ENCODE results near the gene PRSS38.
A peak's percentile ranks its signal among the peaks of the same experiment; 100 is the strongest.

PRSS38 gene

DNA sequence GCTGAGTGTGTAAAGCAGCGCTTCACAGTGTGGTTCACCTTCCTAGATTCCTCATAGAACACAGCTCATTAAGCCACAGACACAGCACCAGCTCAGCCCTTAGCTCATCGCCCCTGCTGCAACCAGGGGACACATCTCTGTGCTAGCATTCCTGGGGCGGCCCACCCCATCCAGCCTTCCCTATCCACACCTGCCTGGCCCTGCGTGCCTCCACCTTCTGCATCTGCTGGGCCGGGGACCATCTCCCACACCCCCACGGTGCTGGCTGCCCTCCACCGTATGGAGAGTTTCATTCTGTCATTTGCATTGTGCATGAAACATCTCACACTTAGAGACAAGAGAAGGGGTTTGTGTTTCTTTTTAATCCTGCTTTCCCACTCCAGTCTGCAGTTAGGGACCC lies 35.8 kb upstream of the PRSS38 start:
- DNase-seq = no peak

GRCh38 chr1:227780101-227781044 lies 35.1 kb upstream of the PRSS38 start:
- no peak for DNase-seq

DNA sequence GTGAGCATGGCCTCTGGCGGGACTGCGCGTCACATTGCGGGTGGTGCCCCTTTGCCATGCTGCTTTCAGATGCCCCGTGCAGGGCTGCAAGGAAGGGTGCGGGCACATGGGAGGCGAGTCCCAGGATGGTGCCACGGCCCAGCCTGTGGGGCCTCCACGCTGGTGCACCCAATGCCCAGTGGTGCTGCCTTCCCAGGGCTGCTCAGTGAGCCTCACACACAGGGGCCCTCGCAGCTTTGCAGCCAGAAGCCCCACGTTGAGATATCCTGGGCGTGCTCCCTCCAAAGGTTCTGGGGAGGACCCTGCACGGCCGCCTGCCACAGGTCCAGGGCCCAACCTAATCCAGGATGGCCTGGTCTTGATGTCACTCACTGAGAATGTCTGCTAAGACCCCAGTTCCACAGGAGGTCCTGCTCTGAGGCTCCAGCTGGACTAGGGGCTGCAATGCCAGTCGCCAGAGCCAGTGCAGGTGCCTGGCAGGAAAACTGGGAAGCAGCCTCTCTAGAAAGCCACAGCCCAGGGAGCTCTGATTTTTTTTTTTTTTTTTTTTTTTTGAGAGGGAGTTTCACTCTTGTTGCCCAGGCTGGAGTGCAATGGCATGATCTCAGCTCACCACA lies 34.1 kb upstream of the PRSS38 start:
- DNase-seq = no peak

GRCh38 chr1:227782226-227782625 lies 33.2 kb upstream of the PRSS38 start:
- DNase-seq = no peak

GRCh38 chr1:227785094-227785804 lies 30.2 kb upstream of the PRSS38 start:
- no peak for DNase-seq

- no peak for DNase-seq
Measured at GRCh38 chr1:227785805-227786671, 29.4 kb upstream of the PRSS38 start.

DNA sequence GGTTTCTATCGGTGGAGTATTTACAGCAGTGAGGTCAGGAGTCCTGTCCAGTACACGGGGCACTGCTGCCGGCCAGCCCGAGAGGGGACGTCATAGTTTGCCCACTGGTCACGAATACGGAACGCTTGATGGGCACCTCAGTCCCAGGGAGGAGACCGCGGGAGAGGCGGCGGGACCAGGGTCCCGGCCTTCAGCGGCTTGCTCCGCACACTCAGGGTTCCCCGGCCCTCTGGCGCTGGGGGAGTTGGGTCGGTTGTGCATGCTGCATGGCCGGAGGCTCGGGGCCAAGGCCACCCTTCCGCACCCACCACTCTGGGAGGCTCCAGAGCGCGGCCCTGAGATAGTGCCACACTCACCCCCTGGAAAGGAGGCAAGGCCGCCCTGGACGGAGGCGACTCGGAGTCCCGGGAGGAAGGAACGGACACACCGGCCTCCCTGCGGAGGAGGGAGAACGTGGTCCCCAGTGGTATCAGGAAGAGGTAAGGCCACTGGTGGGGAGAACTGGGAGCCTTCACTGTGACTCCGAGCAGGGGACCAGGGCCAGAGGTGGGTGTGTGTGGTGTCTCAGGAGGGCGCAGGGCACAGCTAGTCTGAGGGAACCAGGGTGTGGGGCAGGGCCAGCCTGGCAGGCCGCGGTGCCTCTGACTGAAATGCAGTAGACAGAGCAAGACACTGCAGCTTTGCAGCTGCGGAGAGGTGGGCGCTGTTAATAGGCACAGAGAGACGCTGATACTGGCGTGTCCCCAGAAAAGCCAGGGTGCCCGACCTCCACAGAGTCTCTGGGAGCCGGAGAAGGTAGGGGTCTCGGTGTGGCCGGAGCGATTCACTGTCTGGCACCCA lies 28.6 kb upstream of the PRSS38 start:
- DNase-seq = no peak

GRCh38 chr1:227787513-227788270 lies 27.8 kb upstream of the PRSS38 start:
- DNase-seq = peak; percentile 93

DNA sequence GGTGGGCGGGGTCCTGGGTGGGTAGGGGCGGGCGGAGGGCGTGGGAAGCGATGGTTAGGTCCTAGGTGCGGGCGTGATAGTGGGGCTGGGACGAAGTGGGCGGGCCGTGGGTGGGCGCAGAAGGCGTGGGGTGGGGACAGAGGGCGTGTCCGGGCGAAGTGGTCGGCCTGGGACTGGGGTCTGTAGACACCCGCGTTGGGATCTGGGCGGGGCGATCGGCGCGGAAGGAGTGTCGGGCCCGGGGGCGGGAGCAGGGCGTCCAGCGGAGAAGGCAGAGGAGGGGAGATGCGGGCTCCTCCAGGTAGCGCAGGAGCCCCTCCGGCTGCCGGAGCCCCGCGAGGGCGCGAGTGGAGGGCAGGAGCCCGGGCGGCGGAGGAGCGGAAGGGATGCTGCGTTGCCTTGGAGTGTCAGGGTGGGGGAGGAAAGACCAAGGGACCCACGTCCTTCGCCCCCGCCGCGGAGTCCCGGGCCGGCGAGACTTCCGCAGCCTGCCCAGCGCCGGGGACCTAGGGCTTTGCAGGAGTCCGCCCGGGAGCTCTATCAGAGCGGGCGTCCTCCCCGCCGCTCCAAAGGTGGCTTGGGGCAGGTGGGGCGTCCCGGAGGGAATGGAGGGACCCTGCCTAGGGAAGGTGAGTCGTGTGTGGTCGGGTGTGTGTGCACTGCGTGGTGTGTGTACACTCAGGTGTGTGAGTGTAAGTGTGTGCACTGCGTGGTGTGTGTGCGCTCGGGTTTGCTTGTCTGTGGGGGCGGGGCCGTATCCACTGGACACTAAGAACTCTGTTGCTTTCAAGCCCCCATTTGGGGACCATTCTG lies 27.0 kb upstream of the PRSS38 start:
- DNase-seq = no peak

DNA sequence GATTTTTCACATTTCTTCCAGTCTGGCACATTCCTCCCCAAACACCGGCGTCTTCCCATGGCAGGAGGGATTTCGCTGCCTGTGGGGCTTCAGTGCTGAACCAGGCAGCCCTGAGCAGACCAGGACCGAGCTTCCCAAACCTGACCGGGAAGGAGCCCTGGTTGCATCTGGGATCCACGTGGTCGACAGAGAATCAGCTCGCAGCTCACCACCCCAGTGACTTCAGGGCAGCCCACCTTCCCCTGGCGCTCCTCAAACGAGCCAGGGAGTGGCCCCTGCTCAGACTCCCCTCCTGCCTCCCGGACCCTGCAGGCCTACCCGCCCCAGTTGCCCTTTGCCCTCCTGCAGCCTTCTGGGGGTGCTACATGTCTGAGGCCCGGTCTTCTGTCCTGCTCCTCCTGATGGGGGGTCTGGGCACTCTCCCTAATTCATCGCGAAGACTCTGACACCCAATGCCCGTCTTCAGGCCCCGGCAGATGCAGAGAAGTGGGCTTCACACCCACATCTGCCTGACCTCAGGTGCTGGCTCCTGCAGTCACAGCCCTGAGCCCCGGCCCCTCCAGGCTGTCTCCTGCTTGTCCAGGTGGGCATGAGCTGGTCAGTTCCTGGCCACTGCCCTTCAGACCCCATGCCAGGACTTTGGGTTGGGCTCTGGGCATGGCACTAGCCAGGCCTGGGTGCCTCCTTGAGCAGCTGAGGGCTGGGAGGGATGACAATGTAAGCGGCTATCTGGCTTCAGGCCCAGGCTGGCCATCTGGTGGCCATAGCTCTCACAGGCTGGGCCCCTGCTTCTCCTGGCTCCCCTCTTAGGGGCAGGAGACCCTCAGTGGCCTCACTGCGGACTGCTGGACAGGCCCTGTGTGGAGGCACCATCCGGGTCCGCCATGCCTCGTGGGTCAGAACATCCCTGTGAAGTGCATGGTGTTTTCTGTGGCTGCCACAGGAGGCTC lies 26.1 kb upstream of the PRSS38 start:
- DNase-seq = no peak

GRCh38 chr1:227790034-227790400 lies 25.5 kb upstream of the PRSS38 start:
- DNase-seq = no peak

DNA sequence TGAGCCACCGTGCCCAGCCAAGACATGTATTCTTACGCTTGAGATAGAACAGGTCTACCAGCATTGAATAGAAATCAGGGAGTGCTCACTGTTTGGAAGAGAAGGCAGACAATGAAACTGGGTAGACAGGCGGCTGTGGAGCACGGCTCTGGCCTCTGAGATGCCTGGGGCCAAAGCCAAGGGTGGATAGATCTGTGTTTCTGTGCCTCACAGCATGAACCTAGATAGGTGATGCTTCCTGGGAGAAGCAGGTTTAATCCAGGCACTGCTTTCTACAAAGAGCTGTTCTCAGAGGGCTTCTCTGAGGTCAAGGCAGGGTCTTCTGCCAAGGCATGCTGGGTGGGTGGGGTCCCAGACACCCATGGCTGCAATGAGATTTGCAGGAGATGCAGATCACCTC lies 24.6 kb upstream of the PRSS38 start:
- no peak for DNase-seq

DNA sequence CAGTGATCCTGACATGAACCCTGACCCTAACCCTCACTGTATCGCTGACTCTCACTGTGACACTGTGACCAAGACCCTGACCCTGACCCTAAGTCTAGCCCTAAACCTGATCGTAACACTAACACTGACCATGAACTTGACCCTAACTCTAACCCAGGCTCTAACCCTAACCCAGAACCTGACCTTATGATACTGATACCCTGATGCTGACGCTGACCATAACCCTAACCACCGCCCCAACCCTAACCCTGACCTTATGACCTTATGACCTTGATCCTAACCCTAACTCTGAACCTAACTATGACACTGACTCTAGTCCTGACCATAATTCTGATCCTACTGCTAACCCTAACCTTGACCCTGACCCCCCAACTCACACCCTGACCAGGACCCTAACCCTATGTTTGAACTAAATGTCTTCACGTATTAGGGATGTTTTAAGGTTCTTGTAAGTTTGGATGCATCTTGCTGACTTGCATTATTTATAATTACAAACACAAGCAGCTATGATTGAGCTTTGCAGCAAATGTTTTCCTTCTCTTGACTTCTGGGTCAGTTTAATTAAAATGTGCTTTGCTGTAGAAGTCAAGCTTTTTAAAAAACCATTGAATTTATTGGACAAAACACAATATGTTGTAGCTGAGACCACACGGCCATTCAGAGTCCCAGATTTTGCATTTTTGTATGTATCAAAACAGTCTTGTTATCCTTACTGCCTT lies 23.9 kb upstream of the PRSS38 start:
- DNase-seq = no peak

DNA sequence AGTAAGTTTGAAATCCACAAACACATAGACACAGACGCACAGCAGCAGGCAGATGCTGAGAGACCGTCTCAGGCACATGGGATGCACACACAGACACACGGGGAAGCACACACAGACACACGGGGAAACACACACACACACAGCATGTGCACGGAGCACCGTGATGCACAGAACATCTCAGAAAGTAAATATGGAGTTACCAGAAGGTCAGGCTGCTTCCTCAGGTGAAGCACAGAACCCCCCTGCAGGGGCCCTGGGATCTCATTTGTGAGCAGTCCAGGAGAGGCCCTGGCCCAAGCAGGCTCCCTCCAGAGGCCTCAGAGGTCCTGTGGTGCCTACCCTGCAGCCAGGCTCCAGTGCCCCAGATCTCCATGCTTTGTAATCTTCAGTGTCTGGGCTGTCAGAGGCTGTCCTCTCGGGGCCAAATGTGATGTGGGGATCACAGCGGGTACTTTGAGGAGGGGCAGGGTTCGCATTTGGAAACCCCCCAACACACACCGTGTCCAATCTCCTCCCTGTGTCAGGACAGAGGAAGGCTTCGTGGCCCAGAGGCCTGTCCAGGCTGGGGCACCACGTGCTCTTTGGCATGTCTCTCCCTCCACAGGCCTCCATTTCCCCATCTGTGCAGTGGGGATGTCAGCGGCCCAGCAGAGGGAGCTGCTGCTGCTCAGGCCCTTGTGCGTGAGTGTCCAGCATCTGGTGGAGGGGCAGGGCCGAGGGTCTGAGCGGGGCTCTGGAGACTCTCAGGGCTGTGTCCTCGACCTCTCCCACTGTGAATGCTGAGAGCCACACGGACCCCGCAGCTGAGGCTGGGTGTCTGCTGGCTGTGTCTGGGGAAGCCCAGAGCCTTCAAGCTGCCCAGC lies 23.0 kb upstream of the PRSS38 start:
- no peak for DNase-seq

DNA sequence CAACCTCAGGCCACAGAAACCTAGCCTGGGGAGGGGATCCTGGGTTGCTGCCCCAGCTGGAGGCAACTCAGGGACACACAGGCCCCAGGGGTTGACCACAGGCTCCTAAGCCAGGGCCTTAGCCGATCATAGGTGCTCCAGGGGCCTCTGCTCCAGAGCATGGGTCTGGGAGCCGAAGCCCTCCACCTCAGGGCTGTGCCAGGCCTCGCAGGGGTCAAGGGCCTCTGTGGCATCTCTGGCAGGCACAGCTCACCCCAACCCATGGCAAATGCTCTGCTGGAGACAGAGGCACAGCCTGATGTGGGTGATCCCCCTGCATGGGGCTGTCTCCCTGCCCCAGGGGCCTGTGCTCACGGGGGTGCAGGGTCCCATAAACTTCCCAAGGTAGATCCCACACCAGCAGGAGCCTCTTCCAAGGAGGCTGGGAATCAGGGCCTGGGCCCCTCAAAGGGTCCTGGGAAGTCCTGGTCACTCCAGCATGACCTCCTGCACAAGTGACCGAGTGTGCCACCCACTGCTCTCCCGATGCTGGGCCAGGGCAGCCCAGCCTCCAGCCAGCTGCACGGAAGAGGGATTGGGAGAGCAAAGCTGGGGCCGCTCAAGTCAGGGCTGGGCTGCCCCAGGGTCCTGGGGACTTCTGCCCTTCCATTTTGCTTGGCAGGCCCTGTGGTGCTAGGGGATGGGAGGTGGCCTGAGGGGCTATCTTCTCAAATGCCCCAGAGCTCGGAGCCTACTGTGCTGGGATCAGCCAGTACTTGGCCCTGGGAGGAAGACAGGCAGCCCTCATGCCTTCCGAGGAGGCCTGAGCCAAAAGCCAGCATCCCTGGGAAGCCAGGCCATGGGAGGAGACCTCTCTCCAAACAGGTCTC lies 22.2 kb upstream of the PRSS38 start:
- no peak for DNase-seq
